IPS DF 6.9 (cell line): ENCODE data around the gene KIF20A.

Source experiments
- DNase-seq: peaks from one replicate; pipeline ENCODE4 v3.0.0-alpha.2; 2013; ENCODE audit warnings: low read depth, low spot score
- H3K27ac ChIP-seq: one replicate; pipeline ENCODE4 v1.5.1; 2013; ENCODE audit warnings: low read length, control low read depth
- H3K27me3 ChIP-seq: 2 replicates; pipeline ENCODE4 v1.6.1; 2013; ENCODE audit warnings: mild to moderate bottlenecking, low read length; ENCODE audit not compliant: control insufficient read depth, insufficient read depth
- H3K36me3 ChIP-seq: 2 replicates; pipeline ENCODE4 v1.6.1; 2013; ENCODE audit warnings: low read length; ENCODE audit not compliant: control insufficient read depth, insufficient read depth
- H3K4me1 ChIP-seq: 2 replicates; pipeline ENCODE4 v1.6.1; 2013; ENCODE audit warnings: low read length; ENCODE audit not compliant: control insufficient read depth, insufficient read depth
- H3K4me3 ChIP-seq: 2 replicates; pipeline ENCODE4 v1.5.1; 2013; ENCODE audit warnings: mild to moderate bottlenecking, low read length
- H3K9me3 ChIP-seq: 2 replicates; pipeline ENCODE4 v1.6.1; 2013; ENCODE audit warnings: low read length, inconsistent platforms; ENCODE audit not compliant: control insufficient read depth, insufficient read depth
- WGBS: extraction: QIAGEN DNeasy Blood & Tissue Kit; methylation state at CpG from one replicate; pipeline ENCODE4 v1.1.7; 2013; ENCODE audit warnings: mixed read lengths, missing lambda C conversion rate; ENCODE audit not compliant: insufficient read length, insufficient coverage; 5-methylcytosine and 5-hydroxymethylcytosine counted together

Gene KIF20A

DNA sequence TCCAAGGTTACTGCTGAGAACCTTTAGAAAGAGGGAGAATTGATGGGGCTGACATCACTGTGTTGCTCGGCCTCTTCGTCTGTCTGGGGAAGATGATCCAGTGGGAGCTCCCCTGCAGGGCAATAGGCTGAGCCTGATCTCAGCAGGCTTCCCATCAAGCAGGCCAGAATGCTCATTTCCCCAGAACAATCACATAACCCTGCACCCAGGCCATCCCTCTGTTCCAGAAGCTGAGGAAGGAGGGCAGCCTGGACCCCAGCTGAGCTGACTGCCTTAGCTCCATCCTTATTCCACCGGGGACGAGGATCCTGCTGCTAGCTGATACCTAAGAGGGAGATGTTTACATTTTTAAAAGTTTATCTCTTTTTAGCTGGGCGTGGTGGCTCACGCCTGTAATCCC lies 45.8 kb downstream of the KIF20A start:
- Histone ChIP-seq H3K4me3 (no peak overlapping the region), H3K27ac (no peak overlapping the region), H3K36me3 (no peaks in the 10 kb centered on the region), H3K9me3 (no peaks in the 10 kb centered on the region), H3K27me3 (no peaks in the 10 kb centered on the region), H3K4me1 (no peaks in the 10 kb centered on the region)
- DNase-seq: no peak
- no CpG with 5 or more reads among the region's 6 CpGs for WGBS

DNA sequence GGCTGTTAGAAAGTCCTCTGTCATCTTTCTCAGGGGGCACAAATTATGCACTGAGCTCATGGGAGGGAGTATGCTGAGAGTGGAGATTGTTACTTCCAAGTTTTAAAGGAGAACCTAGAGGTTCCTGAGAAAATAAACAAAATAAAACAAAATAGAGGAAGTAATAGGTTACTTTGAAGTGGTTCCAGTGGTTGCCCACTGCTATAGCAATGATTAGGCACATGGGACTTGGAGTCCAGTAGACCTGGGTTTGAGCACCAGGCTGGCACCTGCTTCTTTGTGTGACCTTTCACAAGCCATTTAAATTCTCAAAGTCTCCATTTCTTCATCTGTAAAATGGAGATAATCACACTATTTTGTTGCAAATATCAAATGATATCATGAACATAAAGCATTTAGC lies 48.0 kb downstream of the KIF20A start:
- Histone ChIP-seq H3K9me3 (no peaks in the 10 kb centered on the region), H3K4me1 (no peaks in the 10 kb centered on the region), H3K27ac (no peak overlapping the region), H3K27me3 (no peaks in the 10 kb centered on the region), H3K36me3 (no peaks in the 10 kb centered on the region), H3K4me3 (no peak overlapping the region)
- no peak for DNase-seq

DNA sequence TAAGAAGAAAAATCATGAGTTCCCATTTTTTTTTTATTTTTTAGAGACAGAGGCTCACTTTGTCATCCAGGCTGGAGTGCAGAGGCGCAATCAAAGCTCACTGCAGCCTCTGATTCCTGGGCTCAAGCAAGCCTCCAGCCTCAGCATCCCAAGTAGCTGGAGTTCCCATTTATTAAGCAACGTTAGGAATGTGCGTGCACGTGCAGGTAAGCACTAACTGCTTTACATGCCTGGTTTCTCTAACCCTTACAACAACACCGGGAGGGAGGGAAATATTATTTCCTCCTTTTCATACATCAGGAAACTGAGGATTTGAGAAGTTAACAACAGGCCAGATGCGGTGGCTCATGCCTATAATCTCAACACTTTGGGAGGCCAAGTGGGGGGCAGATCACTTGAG lies 50.5 kb downstream of the KIF20A start:
- H3K36me3 ChIP-seq: no peaks in the 10 kb centered on the region
- H3K9me3 ChIP-seq: no peaks in the 10 kb centered on the region
- H3K27ac ChIP-seq: no peak overlapping the region
- WGBS: no CpG with 5 or more reads among the region's 6 CpGs
- no peaks in the 10 kb centered on the region for H3K4me1 ChIP-seq
- no peaks in the 10 kb centered on the region for H3K27me3 ChIP-seq
- H3K4me3 ChIP-seq: no peak overlapping the region
- no peak for DNase-seq

DNA sequence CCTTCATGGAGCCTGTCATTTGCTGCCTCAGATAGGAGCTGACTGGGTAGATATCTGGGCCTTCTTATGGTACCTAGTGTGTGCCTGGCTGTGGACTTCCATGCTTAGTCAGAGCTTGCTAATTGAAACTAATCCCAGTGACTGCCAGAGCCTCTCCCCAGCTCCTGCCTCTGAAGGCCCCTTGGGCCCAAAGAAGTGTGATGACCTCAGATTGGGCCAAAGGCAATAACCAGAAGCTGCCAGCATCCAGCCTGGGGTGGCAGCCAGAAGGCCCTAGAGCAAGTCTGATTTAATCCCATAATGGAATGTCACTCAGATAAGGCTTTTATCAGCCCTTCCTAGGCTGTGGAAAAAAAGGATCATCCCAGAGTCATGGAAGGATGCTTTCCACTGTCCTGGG lies 51.3 kb downstream of the KIF20A start:
- no peak for DNase-seq
- Histone ChIP-seq H3K4me3 (no peak overlapping the region), H3K9me3 (no peaks in the 10 kb centered on the region), H3K4me1 (no peaks in the 10 kb centered on the region), H3K27me3 (no peaks in the 10 kb centered on the region), H3K36me3 (no peaks in the 10 kb centered on the region), H3K27ac (no peak overlapping the region)

DNA sequence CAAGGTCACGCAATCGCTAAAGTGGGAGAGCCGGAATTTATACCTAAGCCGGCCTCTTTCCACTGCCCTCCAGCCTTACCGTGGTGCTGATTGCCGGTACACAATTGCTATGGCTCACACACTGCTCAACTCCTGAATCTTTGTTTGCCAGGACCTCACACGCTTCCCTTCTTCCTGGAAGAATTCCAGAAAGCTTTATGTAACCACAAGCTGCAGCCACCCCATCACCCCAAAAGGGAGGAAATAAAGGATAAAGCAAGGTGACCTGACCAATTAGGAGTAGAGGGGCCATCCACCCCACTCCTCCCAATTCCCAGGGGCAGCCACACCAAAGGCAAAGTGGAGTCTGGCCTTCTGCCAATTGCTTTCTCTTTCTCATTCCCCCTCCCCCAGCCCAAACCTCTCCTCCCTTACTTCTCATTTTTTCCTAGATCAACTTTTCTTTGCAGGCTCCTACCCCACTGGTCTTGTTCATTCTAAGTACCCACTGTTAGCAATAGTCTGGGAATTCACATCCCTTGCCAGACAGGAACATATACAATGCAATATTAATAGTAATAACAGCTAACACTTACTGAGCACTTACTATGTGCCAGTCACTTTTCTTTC lies 52.2 kb downstream of the KIF20A start:
- DNase-seq: no peak
- Histone ChIP-seq H3K4me1 (no peaks in the 10 kb centered on the region), H3K4me3 (no peak overlapping the region), H3K9me3 (no peaks in the 10 kb centered on the region), H3K27ac (no peak overlapping the region), H3K27me3 (no peaks in the 10 kb centered on the region), H3K36me3 (no peaks in the 10 kb centered on the region)
- WGBS: no CpG with 5 or more reads among the region's 7 CpGs

DNA sequence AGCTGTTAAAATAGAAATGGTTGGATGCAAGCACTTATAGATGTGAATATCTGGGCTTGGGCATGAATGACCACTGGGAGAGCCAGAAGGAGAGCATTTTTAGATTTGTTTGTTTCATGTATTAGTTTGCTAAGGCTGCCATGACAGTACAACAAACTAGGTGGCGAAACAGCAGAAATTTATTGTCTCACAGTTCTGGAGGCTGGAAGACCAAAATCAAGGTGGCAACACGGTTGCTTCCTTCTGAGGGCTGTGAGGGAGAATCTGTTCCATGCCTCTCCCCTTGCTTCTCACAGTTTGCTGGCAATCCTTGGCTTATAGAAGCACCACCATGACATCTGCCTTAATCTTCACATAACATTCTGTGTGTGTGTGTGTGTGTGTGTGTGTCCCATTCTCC lies 54.4 kb downstream of the KIF20A start:
- no CpG with 5 or more reads among the region's 2 CpGs for WGBS
- Histone ChIP-seq H3K4me1 (no peaks in the 10 kb centered on the region), H3K36me3 (no peaks in the 10 kb centered on the region), H3K4me3 (no peak overlapping the region), H3K27ac (no peak overlapping the region), H3K27me3 (no peaks in the 10 kb centered on the region), H3K9me3 (no peaks in the 10 kb centered on the region)
- DNase-seq: no peak

DNA sequence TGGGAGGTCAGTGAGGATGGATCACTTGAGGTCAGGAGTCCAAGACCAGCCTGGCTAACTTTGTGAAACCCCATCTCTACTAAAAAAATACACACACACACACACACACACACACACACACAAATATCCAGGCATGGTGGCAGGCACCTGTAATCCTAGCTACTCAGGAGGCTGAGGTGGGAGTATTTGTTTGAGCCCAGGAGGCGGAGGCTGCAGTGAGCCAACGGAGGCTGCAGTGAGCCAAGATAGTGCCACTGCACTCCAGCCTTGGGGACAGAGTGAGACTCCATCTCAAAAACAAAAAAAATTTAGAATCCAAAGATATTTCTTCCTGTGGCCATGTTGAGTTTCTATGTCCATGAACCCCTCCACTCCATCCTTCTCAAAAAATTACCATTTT lies 55.7 kb downstream of the KIF20A start:
- Histone ChIP-seq H3K4me3 (no peak overlapping the region), H3K27me3 (no peaks in the 10 kb centered on the region), H3K9me3 (no peaks in the 10 kb centered on the region), H3K36me3 (no peaks in the 10 kb centered on the region), H3K27ac (no peak overlapping the region), H3K4me1 (no peaks in the 10 kb centered on the region)
- no peak for DNase-seq
- no CpG with 5 or more reads among the region's 2 CpGs for WGBS
